PC-3 (cell line): ENCODE results near the gene PLCD1. TPM values are rescaled to one million over a fixed set of nuclear protein-coding genes. Genes with fewer than 3 reads are reported as not detected.

ENCODE experiments used
- ATAC-seq: fragments of 200-7000 bp; cut with Tn5 transposase; 2 replicates; pipeline ENCODE4 v1.9.1; 2020; ENCODE audit warnings: mild to moderate bottlenecking, moderate library complexity
- BruUV-seq: library from RNA; stranded (reverse); fragments of 400-500 nt; replicated peaks from 2 replicates; lab custom pipeline; 2021; lab: Mats Ljungman, UMichigan
- CTCF ChIA-PET: fragments of 300-600 bp; sonication (Branson Sonifier 250); formaldehyde crosslinking; loops from one replicate; lab custom pipeline; 2022; ENCODE audit warnings: antibody characterized with exemption; lab: Charles Lee
- POLR2A ChIA-PET: fragments of 300-600 bp; sonication (Branson Sonifier 250); formaldehyde crosslinking; loops from one replicate; lab custom pipeline; 2022; ENCODE audit warnings: antibody characterized with exemption; ENCODE audit not compliant: unreplicated experiment; lab: Charles Lee
- DNase-seq: peaks from one replicate; pipeline ENCODE4 v3.0.0-alpha.2; 2015
- H2AFZ ChIP-seq: fragments of 300-600 bp; sonication (generic); 2 replicates; pipeline ENCODE4 v1.6.0; 2016; ENCODE audit warnings: antibody characterized with exemption, low read length
- H3F3A ChIP-seq: fragments of 300-600 bp; sonication (generic); one replicate; pipeline ENCODE4 v1.6.0; 2017; ENCODE audit warnings: antibody characterized with exemption, low read length, control low read depth, mild to moderate bottlenecking; ENCODE audit not compliant: unreplicated experiment
- H3K27ac ChIP-seq: fragments of 300-600 bp; sonication (generic); 2 replicates; pipeline ENCODE4 v1.5.1; 2016; ENCODE audit warnings: mild to moderate bottlenecking, low read length
- H3K27me3 ChIP-seq: fragments of 300-600 bp; sonication (generic); 2 replicates; pipeline ENCODE4 v1.6.1; 2016; ENCODE audit warnings: low read length, mixed read lengths
- H3K36me3 ChIP-seq: fragments of 300-600 bp; sonication (generic); 2 replicates; pipeline ENCODE4 v1.6.1; 2016; ENCODE audit warnings: low read depth, mixed run types, low read length, mixed read lengths
- H3K4me1 ChIP-seq: fragments of 300-600 bp; sonication (generic); 2 replicates; pipeline ENCODE4 v1.5.1; 2016; ENCODE audit warnings: low read length; ENCODE audit not compliant: insufficient read depth
- H3K4me2 ChIP-seq: fragments of 300-600 bp; sonication (generic); 2 replicates; pipeline ENCODE4 v1.6.0; 2016; ENCODE audit warnings: low read length
- H3K4me3 ChIP-seq: fragments of 300-600 bp; sonication (generic); 2 replicates; pipeline ENCODE4 v1.5.1; 2016; ENCODE audit warnings: mild to moderate bottlenecking, low read length, mixed read lengths
- H3K79me2 ChIP-seq: fragments of 300-600 bp; sonication (generic); 2 replicates; pipeline ENCODE4 v1.6.1; 2017; ENCODE audit warnings: low read length, mixed read lengths
- H3K9ac ChIP-seq: fragments of 300-600 bp; sonication (generic); 2 replicates; pipeline ENCODE4 v1.6.0; 2016; ENCODE audit warnings: mild to moderate bottlenecking, low read length
- H3K9me2 ChIP-seq: fragments of 300-600 bp; sonication (generic); replicated peaks from 2 replicates; pipeline ENCODE4 v1.6.1; 2016; ENCODE audit warnings: mixed run types, low read length, mixed read lengths
- H3K9me3 ChIP-seq: fragments of 300-600 bp; sonication (generic); 2 replicates; pipeline ENCODE4 v1.6.1; 2016; ENCODE audit warnings: low read length, mixed read lengths
- H4K20me1 ChIP-seq: fragments of 300-600 bp; sonication (generic); 2 replicates; pipeline ENCODE4 v1.6.1; 2016; ENCODE audit warnings: low read length, mixed read lengths
- CTCF ChIP-seq: fragments of 300-600 bp; sonication (generic); conservative IDR thresholded peaks from 2 replicates; pipeline ENCODE4 v1.5.1; 2017; ENCODE audit warnings: antibody characterized with exemption, low read depth, mild to moderate bottlenecking, low read length
- EZH2 ChIP-seq: fragments of 300-600 bp; sonication (generic); IDR thresholded peaks from one replicate; pipeline ENCODE4 v1.6.1; 2017; ENCODE audit warnings: antibody characterized with exemption, mild to moderate bottlenecking, low read length; ENCODE audit not compliant: unreplicated experiment
- EZH2phosphoT487 ChIP-seq: fragments of 300-600 bp; sonication (generic); IDR thresholded peaks from 2 replicates; pipeline ENCODE4 v1.6.1; 2018; ENCODE audit warnings: mild to moderate bottlenecking, antibody characterized with exemption, low read length, borderline replicate concordance
- intact Hi-C: fragments of 100-400 bp; cut with micrococcal nuclease; formaldehyde crosslinking; loops from 2 replicates; pipeline ENCODE4 v1.9.0; 2023
- total RNA-seq: library from RNA; depleted of rRNA; stranded (reverse); fragments of >200 nt; gene quantifications from 2 replicates; pipeline ENCODE4 v1.2.3, GENCODE V29; 2014

Gene PLCD1
- total RNA-seq, 1 experiment from 2014 or later = 18.5 TPM

GRCh38 chr3:38006445-38006995 lies 22.9 kb downstream of the PLCD1 start:
- CTCF ChIA-PET = no interaction called here
- peaks cover 27% of the 10 kb centered on the region for H3K4me1 ChIP-seq
- H3F3A ChIP-seq = no peaks in the 10 kb centered on the region
- no peaks in the 10 kb centered on the region for H3K9me3 ChIP-seq
- H2AFZ ChIP-seq = no peak overlapping the region
- H3K27me3 ChIP-seq = no peaks in the 10 kb centered on the region
- BruUV-seq = no TSS peak
- H3K79me2 ChIP-seq = no peaks in the 10 kb centered on the region
- H3K9me2 ChIP-seq = no peaks in the 10 kb centered on the region
- intact Hi-C loops = loop anchor here (10.0 kb wide), 2 partner anchors 448 to 478 kb away; partner anchors contain the start of gene ACVR2B
- no peak for ATAC-seq
- no peak overlapping the region for H3K9ac ChIP-seq
- DNase-seq = no peak
- no peak overlapping the region for H3K4me3 ChIP-seq
- POLR2A ChIA-PET = no interaction called here
- H3K36me3 ChIP-seq = no peaks in the 10 kb centered on the region
- no peaks in the 10 kb centered on the region for H4K20me1 ChIP-seq
- TF ChIP-seq EZH2phosphoT487 (no peak), CTCF (no peak), EZH2 (no peak)
- H3K4me2 ChIP-seq = no peak overlapping the region
- no peak overlapping the region for H3K27ac ChIP-seq

- Histone ChIP-seq H4K20me1 (no peaks in the 10 kb centered on the region), H3K36me3 (no peaks in the 10 kb centered on the region), H3K9me3 (no peaks in the 10 kb centered on the region), H3K9ac (no peak overlapping the region), H3K9me2 (no peaks in the 10 kb centered on the region), H3K27me3 (no peaks in the 10 kb centered on the region), H3F3A (no peaks in the 10 kb centered on the region), H3K27ac (peak overlapping the region; percentile 80), H2AFZ (no peak overlapping the region), H3K4me1 (peaks cover 27% of the 10 kb centered on the region), H3K4me3 (no peak overlapping the region), H3K79me2 (no peaks in the 10 kb centered on the region), H3K4me2 (no peak overlapping the region)
- intact Hi-C loops = loop anchor here (10.0 kb wide), 2 partner anchors 449 to 479 kb away; partner anchors contain the start of gene ACVR2B
- POLR2A ChIA-PET = no interaction called here
- CTCF ChIA-PET = no interaction called here
- no TSS peak for BruUV-seq
- TF ChIP-seq CTCF = no peak
- no peak for TF ChIP-seq EZH2phosphoT487
- no peak for TF ChIP-seq EZH2
- DNase-seq (no peak), ATAC-seq (no peak)
Observed at GRCh38 chr3:38006031-38006430, 23.4 kb downstream of the PLCD1 start.
